Activated CD4-positive, alpha-beta T cell treated with anti-CD3 and anti-CD28 coated beads for 24 hours (primary cell): ENCODE results near the gene AHSG.

ENCODE experiments used
- DNase-seq, 2 donors: peaks; one replicate each; pipeline ENCODE4 v3.0.0-alpha.2; 2020; ENCODE audit warnings: low read depth in 2 of 2

AHSG gene

DNA sequence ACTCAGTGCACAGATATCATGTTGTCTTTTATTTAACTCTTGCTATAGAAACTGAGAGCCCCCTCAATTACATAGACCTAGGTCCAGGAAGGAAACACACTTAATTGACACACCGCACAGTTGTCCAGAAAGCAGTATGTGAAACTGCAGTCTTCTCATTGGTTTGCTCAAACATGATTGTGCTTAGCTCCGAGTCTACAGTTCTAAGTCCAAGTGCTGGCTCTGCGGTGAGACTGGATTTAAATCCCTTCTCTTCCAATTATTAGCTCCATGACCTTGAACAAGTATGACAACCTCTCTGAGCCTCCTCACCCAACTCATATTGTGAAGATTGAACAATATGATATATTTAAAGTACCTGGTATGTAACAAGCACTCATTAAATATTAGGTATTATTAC lies 19.0 kb upstream of the AHSG start:
- DNase-seq: no peak

DNA sequence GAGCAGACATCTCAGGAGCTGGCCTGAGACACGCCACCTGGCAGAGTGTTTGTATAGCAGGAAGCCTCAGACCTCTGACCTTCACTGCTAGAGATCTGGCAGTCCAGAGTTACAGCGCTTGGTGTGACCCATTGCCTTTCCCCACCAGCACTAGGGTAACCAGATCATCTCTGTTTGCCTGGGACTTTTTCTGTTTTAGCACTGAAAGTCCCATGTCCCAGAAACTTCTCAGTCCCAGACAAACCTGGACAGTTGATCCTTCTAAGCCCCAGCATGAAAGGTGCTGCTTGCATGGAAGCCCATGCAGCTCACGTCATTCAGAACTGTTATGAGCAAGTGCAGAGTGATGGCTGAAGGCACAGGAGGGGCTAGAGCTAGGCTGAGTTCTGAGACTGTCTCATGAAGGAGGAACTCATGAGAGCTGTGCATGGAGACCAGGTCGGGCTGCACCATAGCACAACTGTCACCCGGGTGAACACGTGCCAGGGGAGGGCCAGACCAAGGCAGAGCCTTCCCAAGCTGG lies 18.2 kb upstream of the AHSG start:
- DNase-seq: no peak

DNA sequence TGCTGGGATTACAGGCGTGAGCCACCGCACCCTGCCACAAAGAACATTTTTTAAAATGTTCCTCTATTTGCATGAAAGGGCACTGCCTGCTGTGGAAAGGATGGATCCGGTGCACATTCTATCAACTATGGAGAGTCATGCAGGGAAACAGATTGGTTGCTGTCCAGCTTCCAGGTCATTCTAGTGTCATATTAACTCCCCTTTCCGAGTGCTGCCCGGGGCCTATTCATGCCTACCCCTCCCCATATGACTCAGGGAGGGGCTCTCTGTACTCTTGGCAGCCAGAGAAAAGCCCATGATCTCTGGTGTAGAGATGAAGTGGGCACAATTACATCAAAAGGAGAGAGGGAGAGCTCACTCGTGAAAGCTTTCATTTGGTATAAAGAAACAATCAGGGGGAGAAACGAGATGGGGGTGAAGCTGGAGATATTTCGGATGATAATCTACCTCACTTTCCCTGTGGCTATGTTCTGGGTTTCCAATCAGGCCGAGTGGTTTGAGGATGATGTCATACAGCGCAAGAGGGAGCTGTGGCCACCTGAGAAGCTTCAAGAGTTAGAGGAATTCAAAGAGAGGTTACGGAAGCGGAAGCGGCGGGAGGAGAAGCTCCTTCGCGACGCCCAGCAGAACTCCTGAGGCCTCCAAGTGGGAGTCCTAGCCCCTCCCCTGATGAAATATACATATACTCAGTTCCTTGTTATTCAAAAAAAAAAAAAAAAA lies 16.1 kb upstream of the AHSG start:
- no peak for DNase-seq

DNA sequence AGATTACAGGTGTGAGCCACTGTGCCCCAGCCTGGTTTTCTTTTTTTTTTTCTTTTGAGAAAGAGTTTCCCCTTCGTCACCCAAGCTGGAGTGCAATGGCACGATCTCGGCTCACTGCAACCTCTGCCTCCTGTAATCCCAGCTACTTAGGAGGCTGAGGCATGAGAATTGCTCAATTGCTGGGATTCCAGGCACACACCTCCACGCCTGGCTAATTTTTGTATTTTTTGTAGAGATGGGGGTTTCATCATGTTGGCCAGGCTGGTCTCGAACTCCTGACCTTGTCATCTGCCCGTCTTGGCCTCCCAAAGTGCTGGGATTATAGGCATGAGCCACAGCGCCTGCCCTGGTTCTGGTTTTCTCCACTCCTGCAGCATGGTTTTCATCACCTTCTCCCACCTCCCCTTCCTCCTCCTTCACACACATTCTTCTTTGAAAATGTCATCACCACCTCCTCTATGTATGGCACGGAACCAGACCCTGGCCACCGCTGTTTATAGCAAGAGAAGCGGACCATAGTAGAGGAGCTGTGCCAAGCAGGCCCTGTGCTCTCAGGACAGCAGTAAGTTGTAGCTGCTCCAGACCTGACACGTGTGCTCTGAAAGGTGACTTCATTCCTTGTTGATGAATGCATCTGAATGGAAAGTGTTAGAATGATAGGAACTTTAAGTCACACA lies 14.6 kb upstream of the AHSG start:
- DNase-seq: no peak

DNA sequence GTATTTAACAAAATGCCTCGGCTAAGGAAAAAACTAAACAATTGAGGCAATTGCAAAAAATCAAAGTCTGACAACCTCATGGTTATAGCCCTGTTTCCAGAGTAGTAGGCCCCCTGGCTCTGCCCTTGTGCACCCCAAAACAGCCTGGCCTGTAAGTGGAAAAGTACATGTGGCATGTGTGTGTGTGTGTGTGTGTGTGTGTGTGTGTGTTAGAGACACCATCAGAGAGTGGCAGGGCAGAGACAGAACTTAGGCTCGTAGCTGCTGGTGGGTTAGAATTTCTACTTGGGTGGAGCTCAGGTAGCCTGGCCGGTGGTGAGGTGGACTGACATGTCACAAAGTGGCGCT lies 14.1 kb upstream of the AHSG start:
- no peak for DNase-seq

DNA sequence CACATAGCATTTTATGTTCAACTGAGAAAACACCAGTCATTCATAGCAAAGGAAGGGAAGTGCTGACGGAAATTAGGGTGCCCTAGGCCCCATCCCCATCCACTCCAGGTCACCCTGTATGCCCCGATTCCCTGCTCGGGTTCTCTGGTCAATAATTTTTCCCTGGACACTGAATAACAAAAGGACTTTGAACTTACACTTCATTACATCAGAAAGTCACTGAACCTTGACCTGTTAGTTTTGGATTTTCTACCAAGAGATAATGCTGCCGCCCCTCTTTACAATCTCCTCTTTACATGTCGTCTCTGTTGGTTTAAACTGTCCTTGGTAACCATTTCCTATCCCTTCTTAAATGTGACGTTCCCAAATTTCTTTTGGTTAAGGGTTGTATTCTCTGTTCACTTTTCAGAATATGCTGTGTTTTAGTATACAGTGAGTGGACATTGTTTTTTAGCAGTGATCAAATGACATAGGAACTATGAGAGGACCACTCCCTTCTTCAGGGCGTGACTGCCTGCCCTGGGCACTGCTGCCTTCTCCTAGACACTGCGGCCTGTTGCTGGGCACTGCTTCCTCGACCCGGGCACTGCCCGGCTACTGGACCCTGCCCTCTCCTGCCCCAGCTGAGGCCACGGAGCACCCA lies 13.6 kb upstream of the AHSG start:
- no peak for DNase-seq

DNA sequence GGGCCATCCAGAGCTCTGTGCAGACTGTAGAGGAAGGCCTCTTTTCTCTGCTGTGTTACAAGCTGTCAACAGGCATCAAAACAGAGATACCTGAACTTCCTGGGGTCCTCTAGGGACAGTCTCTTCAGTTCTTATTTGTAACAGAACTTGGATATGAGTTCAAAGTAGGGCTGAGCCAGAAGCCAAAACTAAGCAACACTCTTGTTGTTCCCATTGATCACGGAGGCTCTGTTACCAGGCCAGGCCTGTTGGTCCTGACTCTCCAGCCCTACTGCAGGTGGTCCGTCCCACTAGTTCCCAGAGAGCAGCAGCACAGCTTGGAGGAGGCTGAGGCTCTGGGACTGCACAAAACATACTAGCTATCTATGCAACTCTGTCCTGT lies 13.1 kb upstream of the AHSG start:
- DNase-seq: no peak

- DNase-seq: no peak
Observed at GRCh38 chr3:186600896-186601295, 12.0 kb upstream of the AHSG start.

DNA sequence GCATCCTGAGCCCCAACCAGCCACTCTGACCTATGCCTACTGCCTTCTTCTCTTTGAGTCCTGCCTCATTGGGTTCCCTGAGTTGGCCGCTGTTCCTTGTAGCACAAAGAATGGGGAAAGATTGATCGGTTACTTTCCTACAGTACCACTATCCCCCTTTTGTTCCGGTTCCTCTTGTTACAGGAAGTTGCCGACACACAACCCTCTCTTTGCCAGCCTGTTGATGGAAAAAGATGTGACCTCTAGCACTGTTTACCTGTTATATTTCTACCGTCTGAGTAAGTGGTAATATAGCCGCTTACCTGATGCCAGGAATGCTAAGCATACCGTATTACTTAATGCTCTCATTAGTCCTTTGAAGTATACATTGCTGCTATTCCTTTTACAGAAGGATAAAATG lies 9.7 kb upstream of the AHSG start:
- DNase-seq: no peak

DNA sequence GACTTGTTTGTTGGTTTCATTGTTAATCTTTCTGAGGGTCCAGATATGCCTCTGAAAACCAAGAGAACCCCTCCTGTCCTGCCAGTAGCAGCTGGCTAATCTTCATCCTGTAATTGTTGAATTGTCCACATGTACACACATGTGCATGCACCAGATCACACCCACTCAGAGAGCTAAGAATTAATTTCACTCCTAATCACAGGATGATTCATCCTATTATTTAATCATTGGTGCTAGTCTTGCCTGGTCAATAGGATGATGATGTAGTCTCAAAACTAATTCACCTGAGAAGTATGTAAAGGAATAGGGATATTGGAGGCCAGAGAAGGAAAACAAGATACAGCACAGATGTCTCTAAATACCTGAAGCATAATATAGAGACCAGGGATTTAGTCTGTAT lies 7.8 kb upstream of the AHSG start:
- DNase-seq: no peak

GRCh38 chr3:186605561-186606545 lies 7.0 kb upstream of the AHSG start:
- DNase-seq: no peak

DNA sequence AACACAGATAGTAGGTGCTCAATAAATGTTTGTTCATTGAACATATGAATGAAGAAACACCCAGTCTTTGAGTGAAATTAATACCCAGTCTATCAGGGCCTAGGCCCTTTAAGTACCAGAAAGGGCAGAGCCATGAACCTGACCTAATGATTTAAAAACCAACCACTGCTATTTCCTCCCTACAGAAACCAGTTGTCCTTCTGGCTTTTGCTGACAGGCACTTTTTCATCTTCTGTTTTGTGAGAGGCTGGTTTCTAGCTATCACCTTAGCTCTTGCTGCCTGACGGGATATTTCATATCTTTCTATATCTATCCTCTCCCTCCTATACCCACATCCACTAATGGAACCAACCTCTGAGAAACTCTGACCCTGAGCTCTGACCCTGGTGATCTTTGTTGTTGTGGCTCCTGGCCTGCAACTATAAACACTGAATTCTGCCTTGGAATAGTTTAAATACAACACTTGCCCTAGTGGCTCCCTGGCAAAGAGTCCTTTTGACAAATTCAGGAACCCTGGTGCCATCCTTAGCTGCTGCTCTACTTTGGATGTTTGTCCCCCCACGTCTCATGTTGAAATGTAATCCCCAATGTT lies 4.1 kb upstream of the AHSG start:
- no peak for DNase-seq

DNA sequence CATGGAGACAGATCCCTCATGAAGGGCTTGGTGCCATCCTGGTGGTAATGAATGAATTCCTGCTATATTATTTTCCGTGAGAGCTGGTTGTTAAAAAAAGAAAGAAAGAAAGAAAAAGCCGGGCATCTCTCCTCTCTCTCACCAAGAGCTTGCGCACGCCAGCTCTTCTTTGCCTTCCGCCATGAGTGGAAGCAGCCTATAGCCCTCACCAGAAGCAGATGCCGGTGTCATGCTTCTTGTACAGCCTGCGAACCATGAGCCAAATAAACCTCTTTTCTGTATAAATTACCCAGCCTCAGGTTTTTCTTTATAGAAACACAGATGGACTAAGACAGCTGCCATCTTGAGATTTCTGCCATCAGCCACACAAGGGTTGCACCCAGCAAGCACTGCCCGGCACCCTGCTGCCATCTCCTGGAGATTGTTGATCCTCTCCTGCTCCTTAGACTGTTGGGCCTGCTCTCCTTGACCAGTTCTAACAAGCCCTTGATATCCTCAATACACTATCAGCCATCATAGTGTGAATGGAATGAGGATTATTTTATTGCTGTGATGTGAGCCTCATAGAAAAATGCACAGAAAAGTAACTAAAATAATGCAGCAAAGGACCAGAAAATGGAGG lies 3.5 kb upstream of the AHSG start:
- no peak for DNase-seq

DNA sequence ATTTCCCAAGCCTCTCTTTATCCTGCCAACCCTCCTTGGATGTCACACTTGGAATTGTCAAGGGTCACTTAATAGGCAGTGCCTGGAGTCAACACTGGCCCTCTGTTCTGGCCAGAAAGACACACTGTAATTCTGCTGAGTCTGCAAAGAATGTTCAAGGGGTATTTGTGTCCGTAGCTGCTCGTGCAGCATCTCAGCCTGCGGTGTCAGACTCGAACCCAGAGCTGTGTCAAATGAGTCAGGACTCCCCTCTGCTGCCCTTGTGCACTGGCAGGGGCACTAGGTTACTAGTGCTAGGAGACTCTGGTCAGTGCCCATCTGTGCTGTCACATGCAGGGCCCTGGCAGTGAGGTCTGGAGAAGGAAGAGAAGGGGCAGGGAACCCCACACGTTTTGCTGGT lies 795 bp upstream of the AHSG start:
- no peak for DNase-seq

GRCh38 chr3:186613637-186614265 lies 891 bp downstream of the AHSG start:
- DNase-seq: no peak

DNA sequence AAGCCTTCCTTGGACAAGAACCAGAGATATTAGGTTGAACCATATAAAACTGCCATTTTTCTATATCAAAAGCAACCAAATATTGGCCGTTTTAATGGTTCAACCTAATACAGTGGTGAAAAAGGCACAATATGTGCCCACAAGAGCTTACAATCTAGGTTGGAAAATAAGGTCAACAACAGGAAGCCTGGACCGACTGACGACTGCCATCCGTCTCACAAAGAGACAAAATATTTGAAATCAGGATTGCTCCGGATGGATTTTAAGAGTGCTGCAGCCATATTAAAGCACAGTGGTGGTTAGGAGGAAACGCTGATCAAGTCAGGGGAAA lies 1.4 kb downstream of the AHSG start:
- no peak for DNase-seq

DNA sequence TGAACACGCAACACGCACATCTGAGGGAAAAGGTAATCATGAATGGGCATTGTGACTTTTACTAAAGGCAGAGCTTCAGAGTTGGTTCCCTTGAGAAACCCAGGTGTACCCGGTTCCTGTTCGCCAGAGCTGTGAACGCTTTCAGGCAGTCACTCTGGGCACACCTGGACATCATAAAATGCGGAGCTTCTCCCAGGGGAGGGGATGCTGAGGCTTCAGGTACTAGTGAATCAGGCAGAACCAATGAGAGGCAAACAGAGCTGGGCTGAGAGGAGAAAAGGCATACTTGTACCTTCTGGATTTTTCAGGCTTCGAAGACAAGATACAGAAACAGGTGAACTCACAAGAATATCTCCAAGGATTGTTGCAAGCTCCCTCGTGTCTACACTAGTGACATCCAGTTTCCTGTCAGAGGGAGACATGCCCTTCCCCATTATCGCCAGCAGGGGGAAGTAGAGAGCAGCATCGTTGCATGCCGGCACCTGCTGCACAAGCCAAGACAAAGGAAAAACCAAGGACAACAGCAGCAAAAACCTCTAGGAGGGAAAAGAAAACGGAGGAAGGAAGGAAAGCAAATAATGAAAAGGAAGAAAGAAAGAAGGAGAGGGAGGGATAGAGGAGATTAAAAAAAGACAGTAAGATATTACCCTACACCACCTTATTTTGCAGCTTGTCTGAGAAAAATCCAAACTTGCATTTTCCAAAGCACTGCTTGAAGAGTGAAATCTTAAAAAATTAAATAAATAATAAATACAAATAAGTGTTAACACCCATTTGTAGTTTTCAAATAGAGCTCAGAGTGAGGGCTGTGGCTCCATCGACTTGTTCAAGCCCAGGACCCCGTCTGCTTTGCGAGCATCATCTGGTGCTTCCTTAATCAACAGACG lies 2.0 kb downstream of the AHSG start:
- peak; percentile 60 to 72 for DNase-seq

GRCh38 chr3:186616299-186616617 lies 3.4 kb downstream of the AHSG start:
- no peak for DNase-seq

DNA sequence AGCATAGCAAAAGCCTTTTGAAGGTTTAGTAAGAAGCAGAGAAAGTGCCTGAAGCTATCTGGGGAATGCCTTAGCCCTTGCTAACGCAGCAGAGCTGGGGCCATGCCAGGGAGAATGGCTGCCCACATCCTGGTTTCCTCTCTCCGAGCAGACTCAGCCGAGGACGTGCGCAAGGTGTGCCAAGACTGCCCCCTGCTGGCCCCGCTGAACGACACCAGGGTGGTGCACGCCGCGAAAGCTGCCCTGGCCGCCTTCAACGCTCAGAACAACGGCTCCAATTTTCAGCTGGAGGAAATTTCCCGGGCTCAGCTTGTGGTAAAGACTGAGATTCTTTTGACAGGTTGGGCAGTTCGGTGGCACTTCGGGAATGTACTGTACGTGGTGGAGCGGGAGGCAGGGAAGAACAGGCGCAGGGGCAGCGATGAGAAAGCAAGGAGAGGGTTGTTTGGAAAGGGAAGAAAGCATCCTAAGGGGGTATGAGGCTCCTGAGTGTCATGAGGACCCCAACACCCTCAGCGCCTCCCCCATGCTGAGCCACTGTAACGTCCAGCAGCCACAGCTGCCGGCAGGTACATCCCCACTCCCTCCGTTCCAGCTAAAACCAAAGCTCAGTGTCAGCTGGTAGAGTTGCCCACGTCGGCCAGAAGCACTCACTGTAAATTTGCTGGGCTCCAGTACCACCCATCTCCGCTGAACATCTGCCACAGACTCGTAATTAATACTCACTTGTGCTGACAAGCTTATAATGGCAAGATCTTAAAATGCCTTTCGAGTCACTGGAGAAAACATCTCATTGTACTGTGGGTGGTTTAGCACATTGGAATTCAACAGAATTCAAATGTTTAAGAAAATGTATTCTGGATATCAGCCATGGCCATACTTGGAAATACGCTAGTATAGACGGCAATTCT lies 4.4 kb downstream of the AHSG start:
- peak; percentile 78 to 82 for DNase-seq
